Adrenal gland (tissue), 5 donors: ENCODE data around the gene ZHX3.

Source experiments
- POLR2A ChIP-seq, 2 donors: fragments of 450-650 bp; IDR thresholded peaks; one replicate each; pipeline ENCODE4 v1.6.1; 2017; ENCODE audit warnings: antibody characterized with exemption in 2 of 2, mild to moderate bottlenecking in 2 of 2, moderate library complexity in 1 of 2
- TF ChIP-seq, protein P1 (sequence below), 6 experiments: fragments of 450-650 bp in 4 of 6; fragments of 200-600 bp in 2 of 6; sonication (generic) in 1 of 6; IDR thresholded peaks; 1 replicate in 5 of 6; 2 replicates in 1 of 6; pipeline versions ENCODE4 v1.5.1 to v1.8.0; 2016 to 2021; ENCODE audit warnings: antibody characterized with exemption in 6 of 6, mild to moderate bottlenecking in 2 of 6, moderate library complexity in 1 of 6
- donor health status: DM: no; HTN: no; CAD: no.

DNA sequence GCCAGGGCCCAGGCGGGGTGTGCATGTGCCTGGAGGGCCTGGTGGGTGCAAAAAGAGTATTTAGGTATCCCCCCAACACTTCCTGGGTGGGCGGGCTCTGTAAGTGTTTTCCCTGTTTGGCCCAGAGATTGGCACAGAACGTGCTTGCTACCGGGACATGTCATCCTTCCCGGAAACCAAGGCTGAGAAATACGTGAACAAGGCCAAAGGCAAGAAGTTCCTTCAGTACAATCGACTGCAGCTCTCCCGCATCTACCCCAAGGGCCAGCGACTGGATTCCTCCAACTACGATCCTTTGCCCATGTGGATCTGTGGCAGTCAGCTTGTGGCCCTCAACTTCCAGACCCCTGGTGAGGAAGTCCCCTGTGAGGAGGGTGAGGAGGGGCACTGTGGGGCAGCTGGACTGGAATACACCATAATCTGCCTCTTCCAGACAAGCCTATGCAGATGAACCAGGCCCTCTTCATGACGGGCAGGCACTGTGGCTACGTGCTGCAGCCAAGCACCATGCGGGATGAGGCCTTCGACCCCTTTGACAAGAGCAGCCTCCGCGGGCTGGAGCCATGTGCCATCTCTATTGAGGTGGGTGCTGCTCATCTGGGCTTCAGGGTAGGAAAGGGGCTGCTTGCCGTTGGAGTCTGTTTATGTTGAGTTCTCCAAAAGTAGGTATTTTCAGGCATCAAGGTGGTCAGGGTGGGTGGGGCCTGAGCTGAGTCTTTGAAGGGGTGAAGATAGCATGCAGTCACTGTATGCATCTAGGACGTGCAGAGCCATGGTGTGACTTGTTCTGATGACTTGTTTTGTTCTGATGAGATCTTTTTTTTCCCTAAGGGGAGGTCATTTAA lies 145.0 kb downstream of the ZHX3 start:
- no peak for TF ChIP-seq POLR2A (IDR thresholded peaks at IDR 0.05)
- TF ChIP-seq, protein P1, sequence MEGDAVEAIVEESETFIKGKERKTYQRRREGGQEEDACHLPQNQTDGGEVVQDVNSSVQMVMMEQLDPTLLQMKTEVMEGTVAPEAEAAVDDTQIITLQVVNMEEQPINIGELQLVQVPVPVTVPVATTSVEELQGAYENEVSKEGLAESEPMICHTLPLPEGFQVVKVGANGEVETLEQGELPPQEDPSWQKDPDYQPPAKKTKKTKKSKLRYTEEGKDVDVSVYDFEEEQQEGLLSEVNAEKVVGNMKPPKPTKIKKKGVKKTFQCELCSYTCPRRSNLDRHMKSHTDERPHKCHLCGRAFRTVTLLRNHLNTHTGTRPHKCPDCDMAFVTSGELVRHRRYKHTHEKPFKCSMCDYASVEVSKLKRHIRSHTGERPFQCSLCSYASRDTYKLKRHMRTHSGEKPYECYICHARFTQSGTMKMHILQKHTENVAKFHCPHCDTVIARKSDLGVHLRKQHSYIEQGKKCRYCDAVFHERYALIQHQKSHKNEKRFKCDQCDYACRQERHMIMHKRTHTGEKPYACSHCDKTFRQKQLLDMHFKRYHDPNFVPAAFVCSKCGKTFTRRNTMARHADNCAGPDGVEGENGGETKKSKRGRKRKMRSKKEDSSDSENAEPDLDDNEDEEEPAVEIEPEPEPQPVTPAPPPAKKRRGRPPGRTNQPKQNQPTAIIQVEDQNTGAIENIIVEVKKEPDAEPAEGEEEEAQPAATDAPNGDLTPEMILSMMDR (IDR thresholded peaks at IDR 0.05): no peak
